NCI-H524 treated with DMSO at 0.1 percent for 48 hours (cell line): Measurements from ENCODE around the gene EEFSEC.
A peak's percentile ranks its signal among the peaks of the same experiment; 100 is the strongest.
"Not testable (repeated sequence)": the region's sequence is repeated elsewhere in the genome, so short reads cannot be mapped to it uniquely, and the experiment has no call there.

ENCODE experiments used
- DNase-seq: peaks from one replicate; lab custom pipeline; 2025; lab: John Stamatoyannopoulos, UW

The EEFSEC gene

DNA sequence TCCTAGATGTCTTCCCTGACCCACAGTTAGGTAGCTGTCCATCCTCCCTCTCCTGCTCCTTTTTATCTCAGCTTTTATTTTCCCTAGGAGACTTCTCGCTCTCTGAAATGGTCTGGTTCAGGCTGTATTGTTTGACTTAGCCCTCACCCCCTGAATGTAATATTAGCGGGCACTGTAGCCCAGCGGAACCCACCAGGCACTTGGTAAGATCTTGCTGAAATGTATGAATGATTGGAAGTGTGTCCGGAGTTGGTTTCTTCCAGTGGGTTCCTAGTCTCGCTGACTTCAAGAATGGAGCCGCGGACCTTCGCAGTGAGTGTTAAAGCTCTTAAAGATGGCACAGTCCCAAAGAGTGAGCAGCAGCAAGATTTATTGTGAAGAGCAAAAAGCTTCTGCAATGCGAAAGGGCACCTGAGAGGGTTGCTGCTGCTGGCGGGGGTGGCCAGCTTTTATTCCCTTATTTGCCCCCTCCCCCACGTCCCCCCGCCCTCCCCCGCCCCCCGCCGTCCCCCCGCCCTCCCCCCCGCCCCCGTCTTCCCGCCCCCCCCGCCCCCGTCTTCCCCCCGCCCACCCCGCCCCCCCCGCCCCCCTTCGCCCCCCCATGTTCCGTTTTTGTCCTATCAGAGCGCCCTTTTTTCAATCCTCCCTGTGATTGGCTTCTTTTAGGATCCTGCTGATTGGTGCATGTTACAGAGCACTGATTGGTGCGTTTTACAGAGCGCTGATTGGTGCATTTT is 694 bp upstream of the EEFSEC start:
- DNase-seq = peak; percentile 63

DNA sequence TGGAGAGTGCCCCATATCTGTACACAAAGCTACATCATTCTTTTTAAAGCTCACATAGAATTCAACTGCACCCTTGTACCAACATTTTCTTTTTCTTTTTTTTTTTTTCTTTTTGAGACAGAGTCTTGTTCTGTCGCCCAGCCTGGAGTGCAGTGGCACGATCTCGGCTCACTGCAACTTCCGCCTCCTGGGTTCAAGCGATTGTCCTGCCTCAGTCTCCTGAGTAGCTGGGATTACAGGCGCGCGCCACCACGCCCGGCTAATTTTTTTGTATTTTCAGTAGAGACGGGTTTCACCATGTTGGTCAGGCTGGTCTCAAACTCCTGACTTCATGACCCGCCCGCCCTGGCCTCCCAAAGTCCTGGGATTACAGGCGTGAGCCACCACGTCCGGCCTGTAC is 1.1 kb downstream of the EEFSEC start:
- not testable (repeated sequence) for DNase-seq

DNA sequence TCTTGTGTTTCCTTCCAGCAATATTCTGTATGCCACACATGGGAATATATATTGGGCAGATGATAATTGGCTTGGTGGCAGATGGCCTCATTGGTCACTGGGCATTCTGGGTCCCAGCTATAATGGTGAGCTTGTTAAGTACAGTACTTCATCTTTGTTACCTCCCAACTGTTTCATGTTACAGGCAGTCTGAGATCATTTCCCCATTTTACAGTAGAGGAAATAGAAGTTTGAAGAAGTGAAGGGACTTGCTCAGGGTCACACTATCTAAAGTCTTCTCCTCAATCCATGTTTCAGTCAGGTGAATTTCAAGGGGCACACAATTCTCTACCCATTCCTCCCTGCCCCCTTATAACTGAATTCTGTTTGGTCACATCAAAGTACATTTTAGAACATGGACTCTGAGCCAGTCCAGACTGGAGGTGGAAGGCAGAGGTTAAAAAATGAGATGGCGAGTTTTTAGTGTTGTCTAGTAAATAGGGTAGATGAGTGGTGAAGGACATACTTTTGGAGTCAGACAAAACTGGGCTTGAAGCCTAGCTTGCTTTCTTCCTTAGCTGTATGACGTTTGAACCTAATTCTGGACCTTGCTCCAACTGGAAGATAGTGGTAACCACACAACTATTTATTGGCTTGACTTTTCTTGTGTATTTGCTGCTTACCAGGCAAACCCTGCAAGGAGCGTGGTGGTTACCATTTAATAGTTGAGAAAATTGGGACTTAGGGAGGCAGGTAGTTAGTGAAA is 2.5 kb downstream of the EEFSEC start:
- DNase-seq = no peak

DNA sequence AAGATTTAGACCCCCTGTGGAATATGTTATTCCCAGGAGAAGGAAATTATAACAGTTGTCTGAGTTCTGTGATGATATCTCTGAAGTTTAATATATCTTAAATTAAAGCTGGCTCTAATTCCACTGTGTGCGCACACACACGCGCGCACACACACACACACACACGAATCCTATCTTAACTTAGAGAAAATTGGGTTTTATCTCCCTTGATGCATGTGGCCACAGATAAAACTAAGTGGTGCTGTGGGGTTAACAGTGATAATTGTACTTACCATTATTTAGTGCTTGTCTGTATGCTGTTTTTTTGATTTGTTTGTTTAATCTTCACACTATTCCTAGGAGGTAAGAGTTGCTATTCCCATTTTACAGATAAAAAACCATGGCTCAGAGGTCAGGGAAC is 7.4 kb downstream of the EEFSEC start:
- DNase-seq = no peak

DNA sequence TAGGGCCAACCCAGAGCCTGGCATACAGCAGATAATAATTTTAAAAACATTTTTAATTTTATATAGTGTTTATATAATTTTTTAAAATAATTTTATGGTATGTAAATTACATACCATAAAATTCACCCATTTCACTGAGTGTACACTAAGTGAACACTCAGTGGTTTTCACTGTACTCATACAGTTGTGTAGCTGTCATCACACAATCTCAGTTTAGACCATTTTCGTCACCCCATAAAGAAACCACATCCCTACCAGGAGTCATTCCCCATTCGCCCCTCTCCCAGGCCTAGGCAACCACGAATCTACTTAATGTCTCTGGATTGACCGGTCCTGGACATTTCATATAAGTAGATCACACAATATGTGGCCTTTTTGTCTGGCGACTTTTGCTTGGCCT is 10.2 kb downstream of the EEFSEC start:
- no peak for DNase-seq

DNA sequence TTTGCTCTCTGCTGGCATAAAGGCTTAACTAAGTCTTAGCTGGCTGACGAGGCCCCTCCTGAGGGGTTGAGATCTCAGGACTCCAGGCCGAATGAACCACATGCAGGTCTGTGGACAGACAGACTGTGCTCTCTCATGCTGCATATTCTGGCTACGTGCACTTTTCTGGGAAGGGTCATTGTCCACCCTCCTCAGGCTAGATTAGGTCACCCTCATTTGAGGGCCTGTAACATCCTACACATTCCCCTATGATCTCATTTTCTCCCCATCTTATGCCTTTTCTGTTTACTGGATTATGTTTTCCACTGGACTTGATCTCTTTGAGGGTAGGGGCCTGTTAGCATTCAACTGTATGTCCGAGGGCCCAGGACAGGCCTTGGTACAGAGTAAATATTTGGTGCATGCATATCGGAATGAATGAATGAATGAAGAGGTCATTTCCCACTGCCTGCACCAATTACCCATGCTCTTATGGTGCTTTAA is 13.7 kb downstream of the EEFSEC start:
- DNase-seq = no peak

DNA sequence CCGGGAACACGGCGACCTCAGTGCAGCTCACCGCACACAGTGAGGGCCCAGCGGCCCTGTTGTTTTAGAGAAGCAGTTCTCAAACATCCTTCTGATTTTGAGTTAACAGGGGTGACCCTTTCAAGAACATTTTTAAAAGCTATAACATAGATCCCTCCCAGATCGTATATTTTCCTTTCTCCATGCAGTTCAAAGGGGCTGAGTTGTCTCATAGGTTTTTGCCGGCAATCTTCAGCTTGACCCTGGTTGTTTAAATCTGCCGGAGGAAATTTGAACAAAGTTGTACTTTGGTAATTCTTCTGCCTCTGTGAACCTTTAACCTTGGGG is 14.3 kb downstream of the EEFSEC start:
- no peak for DNase-seq

DNA sequence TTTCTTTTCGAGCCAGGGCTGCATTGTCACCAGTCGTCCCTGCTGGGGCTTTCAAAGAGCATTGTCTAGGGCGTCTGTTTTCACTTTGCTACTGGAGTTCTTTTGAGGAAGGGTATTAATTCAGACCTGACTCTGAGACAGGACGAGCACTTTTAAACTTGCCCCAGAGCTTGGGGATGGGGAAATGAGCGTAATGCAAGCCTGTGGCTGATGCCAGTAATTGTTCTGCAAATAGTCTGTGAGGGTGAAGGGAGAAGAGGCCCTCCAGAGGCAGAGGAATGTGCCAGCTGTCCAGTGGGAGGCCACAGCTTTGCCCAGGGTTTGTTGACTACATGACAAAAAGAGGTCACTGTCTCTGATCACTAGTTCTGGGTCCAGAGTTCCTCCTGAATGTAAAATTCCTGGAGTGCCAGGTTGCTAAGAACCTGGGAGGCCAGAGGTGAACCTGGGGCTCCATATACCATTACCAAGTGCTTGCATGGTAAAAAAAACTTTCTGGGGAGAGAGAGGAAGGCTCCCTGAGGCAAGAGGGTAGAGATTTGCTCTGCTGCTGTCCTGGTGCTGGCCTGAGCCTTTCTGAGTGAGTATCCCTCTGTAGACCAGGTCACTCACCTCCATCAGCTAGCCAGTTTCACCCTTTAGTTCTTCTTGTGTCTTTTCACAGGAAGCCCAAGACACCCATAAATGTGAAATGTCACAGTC is 14.8 kb downstream of the EEFSEC start:
- DNase-seq = no peak

DNA sequence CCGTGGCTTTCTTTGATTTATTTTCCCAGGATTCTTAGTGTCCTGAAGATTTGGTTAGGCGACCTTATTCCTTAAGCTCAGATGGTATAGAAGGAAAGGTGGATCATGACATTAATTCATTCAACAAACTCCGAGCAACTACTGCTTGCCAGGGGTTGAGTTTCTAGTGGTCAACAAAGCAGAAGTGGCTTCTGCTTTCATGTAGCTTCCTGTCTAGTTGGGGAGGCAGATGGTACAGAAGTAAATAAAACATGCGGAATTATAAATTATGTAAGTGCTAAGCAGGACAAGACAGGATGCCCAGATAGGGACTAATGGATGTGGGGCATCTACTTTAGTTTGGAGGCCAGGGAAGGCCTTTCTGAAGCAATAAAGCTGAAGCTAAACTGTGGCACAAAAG is 15.6 kb downstream of the EEFSEC start:
- no peak for DNase-seq

DNA sequence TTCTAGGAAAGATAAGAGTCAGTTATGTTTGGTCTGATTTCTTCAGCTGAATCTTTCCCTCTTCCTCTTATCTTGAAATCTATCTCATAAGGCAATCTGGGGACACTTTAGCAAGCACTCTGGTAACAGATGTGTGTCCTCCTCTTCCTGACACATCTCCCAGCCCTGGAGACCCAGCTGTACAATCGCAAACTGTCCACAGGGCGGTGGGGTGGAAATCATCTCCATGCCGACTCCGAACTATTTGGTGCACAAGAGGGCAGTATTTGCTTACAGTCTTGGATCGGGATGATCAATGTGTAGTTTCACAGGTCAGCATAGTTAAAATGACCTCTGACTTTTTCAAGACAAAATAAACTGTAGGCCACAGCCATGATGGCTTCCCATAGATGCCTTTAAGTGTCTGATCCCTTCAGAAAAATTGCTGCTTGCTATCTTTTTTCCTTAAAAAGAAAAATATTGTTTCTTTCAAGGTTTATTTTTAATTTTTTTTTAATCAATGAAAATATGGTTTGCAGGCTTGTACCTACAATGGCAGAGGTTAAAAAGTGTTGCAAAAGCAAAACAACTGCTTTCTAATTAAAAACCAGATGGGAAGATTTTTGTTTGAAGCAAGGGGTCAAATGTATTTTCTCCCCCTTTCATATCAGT is 17.7 kb downstream of the EEFSEC start:
- peak; percentile 59 for DNase-seq

DNA sequence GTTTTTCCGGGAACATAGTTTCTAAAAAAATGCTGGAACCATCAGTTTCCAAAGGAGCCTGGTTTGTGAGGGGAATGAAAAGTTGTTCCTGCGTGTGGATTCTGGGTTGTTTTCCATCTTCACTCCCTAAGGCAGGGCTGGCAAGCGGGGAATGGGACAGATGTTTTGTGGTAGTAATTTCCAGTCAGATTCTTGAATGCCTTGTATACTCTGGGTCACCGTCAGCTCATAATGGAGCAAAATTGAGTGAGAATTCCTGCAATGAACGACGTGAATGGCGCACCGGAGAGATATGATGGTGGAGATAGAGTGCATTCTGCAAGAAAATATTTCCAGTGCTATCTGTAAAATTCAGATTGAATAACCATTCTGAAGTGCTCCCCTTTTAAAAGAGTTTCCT is 19.9 kb downstream of the EEFSEC start:
- no peak for DNase-seq

DNA sequence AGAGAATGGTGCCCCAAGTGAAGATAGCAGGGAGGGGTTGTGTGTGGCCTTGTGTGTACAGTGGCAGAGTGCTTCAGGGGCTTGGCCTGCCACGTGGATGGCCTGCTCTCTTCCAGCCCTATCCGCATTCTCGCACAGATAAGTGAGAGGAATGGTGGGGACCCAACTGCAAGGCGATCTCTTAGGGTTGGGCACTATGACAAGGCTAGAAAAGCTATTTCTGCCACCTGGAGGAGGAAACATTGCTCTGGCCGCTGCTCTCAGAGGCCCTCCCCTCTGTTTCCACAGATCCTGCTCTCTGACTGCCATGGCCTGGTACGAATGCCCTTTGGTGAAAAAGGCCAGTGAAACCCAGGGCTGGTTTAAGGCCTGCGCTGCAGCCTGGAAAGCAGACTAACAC is 20.6 kb downstream of the EEFSEC start:
- DNase-seq = no peak

DNA sequence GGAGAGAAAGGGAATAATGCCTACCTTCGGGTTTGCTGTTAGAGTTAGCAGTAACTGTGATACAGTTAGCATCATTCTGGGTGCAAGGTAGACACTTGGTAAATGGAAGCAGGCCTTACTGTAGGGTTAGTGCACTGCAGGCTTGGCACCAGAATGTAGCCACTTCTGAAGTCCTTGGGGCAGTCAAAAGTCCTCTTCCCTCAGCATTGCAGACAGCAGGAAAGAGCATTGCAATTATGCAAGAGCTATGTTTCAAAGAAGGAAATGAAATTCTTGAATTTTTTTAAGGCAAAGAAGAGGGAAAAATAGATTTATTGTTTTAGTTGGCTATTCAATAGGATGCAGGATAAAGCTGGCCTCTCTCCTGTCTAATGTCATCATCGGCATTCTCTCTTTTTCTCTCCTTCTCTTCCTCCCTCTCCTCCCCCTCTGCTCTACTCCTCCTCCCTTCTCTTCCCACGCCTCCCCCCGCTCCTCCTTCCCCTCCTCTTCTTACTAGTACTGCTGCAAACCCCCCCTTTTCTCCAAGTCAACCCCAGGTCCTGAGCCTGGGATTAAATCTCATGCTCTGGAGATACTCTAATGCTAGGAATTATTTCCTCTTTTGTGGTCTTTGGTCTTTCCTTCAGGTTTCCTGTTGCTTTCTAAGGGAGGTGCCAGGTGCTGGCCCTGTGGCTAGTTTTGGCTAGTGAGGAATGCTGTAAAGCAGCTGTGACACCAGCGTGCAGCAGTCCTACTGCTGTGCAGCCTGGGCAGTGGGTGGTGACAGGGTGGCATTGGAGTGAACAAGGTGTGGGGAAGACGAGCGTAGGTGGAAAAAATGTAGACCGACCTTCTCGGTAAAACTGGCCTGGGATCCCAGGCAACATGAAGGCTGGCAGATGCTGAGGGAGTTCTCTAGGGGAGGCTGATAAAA is 21.7 kb downstream of the EEFSEC start:
- DNase-seq = no peak

DNA sequence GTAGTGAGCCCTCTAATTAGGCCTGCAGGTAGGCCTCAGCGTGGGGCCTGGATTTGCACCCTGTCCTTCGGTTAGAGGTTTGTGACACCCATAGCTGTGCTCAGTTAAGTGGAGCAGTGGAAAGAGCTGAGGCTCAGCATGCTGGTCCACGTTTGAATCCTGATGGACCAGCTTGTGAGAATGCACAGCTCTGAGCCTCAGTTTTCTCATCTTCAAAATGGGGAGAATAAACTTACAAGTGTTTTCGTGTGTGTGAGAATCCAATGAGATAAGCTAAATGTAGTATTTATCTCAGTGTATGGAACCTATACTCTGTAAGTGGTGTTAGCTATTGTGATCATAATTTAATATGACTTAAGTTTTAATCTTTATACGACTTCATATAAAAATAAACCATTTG is 22.5 kb downstream of the EEFSEC start:
- no peak for DNase-seq

DNA sequence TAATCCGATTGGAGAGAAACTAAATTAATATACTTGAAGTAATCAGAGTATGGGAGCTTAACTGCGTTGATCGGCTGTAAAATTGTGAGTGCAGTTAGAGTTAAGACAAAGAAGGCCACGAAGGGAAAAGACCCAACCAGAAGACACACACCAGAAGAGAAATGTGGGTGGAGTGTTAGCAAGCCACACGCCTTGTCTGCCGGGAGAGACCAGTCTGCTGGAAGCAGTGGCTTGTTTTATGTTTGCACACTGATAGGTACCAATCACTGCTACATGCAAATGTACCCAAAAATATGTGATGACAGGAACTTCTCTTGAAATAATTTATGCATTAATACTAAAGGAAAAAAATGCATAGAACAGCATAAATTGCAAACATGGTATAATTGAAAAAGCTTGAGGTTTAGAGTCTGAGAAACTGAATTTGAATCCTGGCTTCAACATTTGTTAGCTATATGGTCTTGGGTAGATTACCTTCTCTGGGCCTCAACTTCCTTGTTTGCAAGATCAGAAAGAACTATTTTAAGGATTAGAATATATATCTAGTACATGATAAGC is 23.1 kb downstream of the EEFSEC start:
- no peak for DNase-seq

DNA sequence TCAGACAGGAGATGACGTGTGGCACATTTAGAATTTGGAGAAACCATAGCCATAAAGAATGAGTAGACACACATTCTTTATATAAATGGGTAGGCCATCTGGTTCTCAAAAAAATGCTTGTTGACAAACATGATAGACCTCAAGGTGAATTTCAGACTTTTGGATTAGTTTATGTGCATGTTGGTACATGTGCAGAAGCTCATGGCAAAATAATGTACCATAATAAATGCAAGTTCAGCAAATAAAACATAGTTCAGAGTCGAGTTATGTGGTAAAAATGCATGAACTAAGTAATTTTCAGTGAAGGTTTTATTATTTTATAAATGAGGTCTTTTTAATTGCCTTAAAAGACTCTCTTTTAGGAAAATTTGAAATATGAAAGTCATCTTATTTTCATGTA is 24.6 kb downstream of the EEFSEC start:
- DNase-seq = no peak

DNA sequence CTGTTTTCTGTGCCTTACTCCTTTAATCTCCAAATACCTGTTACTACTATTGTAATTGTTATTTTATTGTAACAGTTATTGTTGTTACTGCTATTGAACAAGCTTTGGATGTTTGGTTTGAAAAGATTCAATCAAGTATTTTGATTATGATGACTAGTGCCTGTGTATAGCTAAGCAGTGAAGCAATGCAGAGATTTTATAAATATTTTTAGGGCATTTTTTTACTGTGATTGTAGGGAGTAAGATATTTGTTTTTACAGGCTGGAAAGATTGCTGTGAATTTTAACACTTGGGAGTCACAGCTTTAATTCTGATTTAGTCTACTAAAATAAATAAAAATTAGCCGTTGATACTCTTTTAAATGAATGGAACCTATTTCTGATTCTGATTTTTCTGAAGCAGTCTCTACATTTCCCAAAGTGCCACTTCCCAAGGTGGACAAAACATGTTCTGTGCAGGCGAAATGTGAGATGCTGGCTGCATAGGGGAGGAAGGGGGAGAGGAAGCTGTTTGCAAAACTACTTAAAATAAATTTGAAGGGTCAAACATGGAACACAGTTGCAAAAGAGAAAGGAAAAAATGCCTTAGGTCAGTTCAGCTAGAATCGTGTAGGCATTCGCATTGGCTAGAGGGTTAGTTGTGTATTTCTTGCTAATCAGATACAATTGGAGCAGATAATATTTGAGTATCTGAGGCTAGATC is 25.7 kb downstream of the EEFSEC start:
- DNase-seq = no peak

DNA sequence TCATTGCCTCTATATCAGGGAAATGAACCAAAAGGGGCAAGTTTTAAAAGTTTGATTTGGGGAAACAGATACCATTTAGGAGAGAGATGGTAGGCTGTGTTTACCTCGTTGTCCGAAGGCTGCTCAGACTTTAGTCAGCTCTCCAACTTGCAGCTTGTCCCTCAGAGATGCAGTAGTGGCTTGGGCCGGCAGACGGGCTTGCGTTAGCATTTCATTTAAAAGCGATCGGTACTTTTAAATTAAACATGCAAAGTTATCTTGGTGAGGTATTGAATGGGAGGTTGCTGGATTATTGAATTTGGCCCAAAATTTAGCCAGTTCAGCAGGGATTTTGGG is 26.2 kb downstream of the EEFSEC start:
- DNase-seq = no peak

DNA sequence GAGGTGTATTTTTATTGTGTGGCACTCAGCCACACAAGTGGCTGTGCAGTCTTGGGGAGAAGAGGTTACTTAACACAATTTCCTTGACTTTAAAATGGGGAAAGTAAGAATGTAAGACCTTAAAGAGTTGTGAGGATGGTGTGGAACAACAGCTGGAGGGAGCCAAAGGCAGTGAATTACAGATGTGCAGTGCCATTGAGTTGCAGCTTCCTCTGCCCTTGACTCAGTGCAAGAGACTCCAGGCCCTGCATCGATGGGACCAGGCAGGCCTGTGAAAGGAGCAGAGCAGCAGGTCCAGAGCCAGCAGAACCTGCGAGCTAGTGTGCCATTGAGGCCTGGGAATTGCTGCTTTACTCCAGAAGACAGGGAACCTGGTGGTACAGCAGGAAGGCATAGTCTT is 27.2 kb downstream of the EEFSEC start:
- no peak for DNase-seq

DNA sequence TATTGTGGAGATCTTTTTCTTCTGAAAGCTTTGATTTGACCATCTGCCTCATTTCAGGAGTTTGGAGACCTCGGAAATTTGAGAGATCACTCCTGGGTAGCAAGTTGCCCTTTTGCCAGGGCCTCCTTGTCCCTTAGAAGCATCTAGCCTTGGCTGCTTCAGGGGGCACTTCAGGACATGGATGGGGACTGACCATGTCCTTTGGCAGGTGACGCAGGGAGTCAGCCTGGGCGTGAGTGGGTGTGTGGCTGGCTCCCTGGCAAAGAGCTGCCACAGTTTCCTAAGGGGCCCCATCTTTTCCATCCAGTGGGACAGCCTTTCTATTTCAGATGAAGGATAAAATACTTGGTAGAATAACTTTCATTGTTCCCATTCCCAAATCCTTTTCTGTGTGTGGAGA is 27.6 kb downstream of the EEFSEC start:
- DNase-seq = no peak

DNA sequence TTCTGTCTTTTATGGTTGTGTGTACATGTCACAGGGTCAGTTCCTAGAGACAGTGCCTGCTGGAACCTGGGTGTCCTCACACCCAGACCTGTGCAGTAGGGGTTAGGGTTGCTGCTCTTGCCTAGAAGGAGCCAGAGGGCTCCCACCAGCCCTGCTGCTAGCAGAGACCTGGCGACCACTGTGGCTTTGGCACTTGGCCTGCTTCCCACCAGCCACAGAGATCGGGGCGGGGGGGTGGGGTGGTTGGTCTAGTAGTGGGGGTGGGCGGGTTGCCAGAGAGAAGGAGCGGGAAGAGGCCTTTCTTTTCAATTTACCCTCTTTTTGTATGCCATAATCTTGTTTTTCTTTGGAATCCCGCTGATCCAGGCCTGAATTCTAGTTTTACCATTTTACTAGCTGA is 29.4 kb downstream of the EEFSEC start:
- no peak for DNase-seq
